K562 (cell line): ENCODE measurements around the gene MCEE. TPM values are rescaled to one million over a fixed set of nuclear protein-coding genes. Genes with fewer than 3 reads are reported as not detected.
A peak's percentile ranks its signal among the peaks of the same experiment; 100 is the strongest.

Experiments
- ATAC-seq: fragments of 200-7000 bp; cut with Tn5 transposase; 3 replicates; pipeline ENCODE4 v1.9.1; 2020; ENCODE audit warnings: moderate library complexity
- BruUV-seq: library from RNA; stranded (reverse); fragments of 400-500 nt; replicated peaks from 2 replicates; lab custom pipeline; 2021; lab: Mats Ljungman, UMichigan
- CTCF ChIA-PET: fragments of 300-600 bp; formaldehyde crosslinking; extraction: SDS; loops from one replicate; lab custom pipeline; 2021; ENCODE audit warnings: low intra/inter-chr PET ratio; lab: Yijun Ruan, JAX
- POLR2A ChIA-PET: fragments of 300-600, 350-650 bp; sonication (Branson Sonifier 250); formaldehyde crosslinking; extraction: SDS; loops from one replicate; lab custom pipeline; 2021; ENCODE audit warnings: antibody characterized with exemption, inconsistent platforms; lab: Yijun Ruan, JAX
- DNase-seq, 4 experiments: peaks; one replicate each; pipeline versions ENCODE4 v3.0.0 to v3.0.0-alpha.2; 2011 to 2018; ENCODE audit warnings: low spot score in 3 of 4, mixed read lengths in 3 of 4; ENCODE audit errors: extremely low read depth in 1 of 4
- FAIRE-seq: peaks from 2 replicates; lab custom pipeline; 2011; peaks lifted over from hg19 to GRCh38; lab: Jason Lieb, UNC
- H2AFZ ChIP-seq: 2 replicates; pipeline ENCODE4 v1.6.0; 2011; ENCODE audit warnings: low read depth, low read length, control low read depth, inconsistent platforms
- H3K27ac ChIP-seq: fragments of 200-600 bp; 3 replicates; pipeline ENCODE4 v1.8.0; 2011; ENCODE audit warnings: low read depth, mild to moderate bottlenecking, control low read depth, inconsistent platforms, low read length, moderate library complexity, mixed read lengths; ENCODE audit errors: extremely low read depth
- H3K27me3 ChIP-seq, 2 experiments: fragments of 300-600 bp in 1 of 2; 2 replicates in 1 of 2; 3 replicates in 1 of 2; pipeline versions ENCODE4 v1.6.0 to v1.8.0; 2011; ENCODE audit warnings: inconsistent platforms in 2 of 2, low read length in 2 of 2, mild to moderate bottlenecking in 1 of 2, mixed read lengths in 1 of 2, moderate library complexity in 1 of 2; ENCODE audit not compliant: control insufficient read depth in 2 of 2, insufficient read depth in 2 of 2
- H3K36me3 ChIP-seq: fragments of 300-600 bp; 3 replicates; pipeline ENCODE4 v1.8.0; 2011; ENCODE audit warnings: mild to moderate bottlenecking, low read length, inconsistent platforms; ENCODE audit not compliant: control insufficient read depth, insufficient read depth
- H3K4me1 ChIP-seq, 2 experiments: fragments of 200-600 bp in 1 of 2; replicated peaks in 1 of 2; 2 replicates in 1 of 2; 3 replicates in 1 of 2; pipeline versions ENCODE4 v1.5.1 to v1.8.0; 2011; ENCODE audit warnings: inconsistent platforms in 2 of 2, low read length in 2 of 2, mild to moderate bottlenecking in 1 of 2, mixed read lengths in 1 of 2, moderate library complexity in 1 of 2; ENCODE audit not compliant: control insufficient read depth in 2 of 2, insufficient read depth in 2 of 2
- H3K4me2 ChIP-seq: 2 replicates; pipeline ENCODE4 v1.6.1; 2011; ENCODE audit warnings: low read length, control low read depth, inconsistent platforms, mixed read lengths; ENCODE audit not compliant: insufficient read depth
- H3K4me3 ChIP-seq: fragments of 200-600 bp; sonication (generic), shearing (Covaris generic); 2 replicates; pipeline ENCODE4 v1.5.1; 2016; ENCODE audit warnings: control low read depth, inconsistent platforms
- H3K79me2 ChIP-seq: fragments of 200-600 bp; 3 replicates; pipeline ENCODE4 v1.8.0; 2011; ENCODE audit warnings: low read length, inconsistent platforms; ENCODE audit not compliant: control insufficient read depth, insufficient read depth
- H3K9ac ChIP-seq, 2 experiments: 2 replicates each; pipeline versions ENCODE4 v1.6.0 to v1.6.1; 2011; ENCODE audit warnings: low read depth in 2 of 2, low read length in 2 of 2, control low read depth in 1 of 2, inconsistent platforms in 1 of 2, mild to moderate bottlenecking in 1 of 2, mixed read lengths in 1 of 2; ENCODE audit not compliant: insufficient read depth in 1 of 2
- H3K9me1 ChIP-seq: one replicate; pipeline ENCODE4 v1.6.0; 2011; ENCODE audit warnings: inconsistent platforms, mild to moderate bottlenecking, low read length, moderate library complexity; ENCODE audit not compliant: control insufficient read depth, insufficient read depth
- H3K9me3 ChIP-seq: replicated peaks from 2 replicates; pipeline ENCODE4 v1.5.1; 2011; ENCODE audit warnings: low read depth, low read length, inconsistent platforms; ENCODE audit not compliant: control insufficient read depth, insufficient read depth
- H4K20me1 ChIP-seq: replicated peaks from 2 replicates; pipeline ENCODE4 v1.6.1; 2011; ENCODE audit warnings: low read length, inconsistent platforms, mixed read lengths; ENCODE audit not compliant: control insufficient read depth, insufficient read depth
- ELF2 ChIP-seq: fragments of 250-450 bp; sonication (Bioruptor Pico); IDR thresholded peaks from 2 replicates; pipeline ENCODE4 v1.5.0; 2021; ENCODE audit warnings: mild to moderate bottlenecking
- ETV6 ChIP-seq, 3 experiments: fragments of 150-350 bp in 1 of 3; sonication (generic) in 1 of 3; formaldehyde crosslinking in 1 of 3; IDR thresholded peaks; 2 replicates each; pipeline versions ENCODE4 v1.6.1 to v1.8.0; 2014 to 2022; ENCODE audit warnings: borderline replicate concordance in 2 of 3, low read depth in 2 of 3, antibody characterized with exemption in 1 of 3, low read length in 1 of 3, mild to moderate bottlenecking in 1 of 3, missing genetic modification reagents in 1 of 3
- IFI16 ChIP-seq: fragments of 250-450 bp; sonication (Bioruptor Pico); IDR thresholded peaks from 2 replicates; pipeline ENCODE4 v2.1.2; 2022; ENCODE audit warnings: mild to moderate bottlenecking, inconsistent platforms
- TAL1 ChIP-seq: fragments of 450-650 bp; IDR thresholded peaks from 2 replicates; pipeline ENCODE4 v1.6.1; 2016; ENCODE audit warnings: mild to moderate bottlenecking
- ZNF589 ChIP-seq: fragments of 200-800 bp; sonication (Bioruptor generic); IDR thresholded peaks from 2 replicates; pipeline ENCODE4 v1.6.1; 2016; ENCODE audit warnings: low read depth, missing genetic modification characterization, missing compliant biosample characterization
- WGBS: fragments of 100-300 bp; shearing (Covaris generic); methylation state at CpG from one replicate; pipeline ENCODE4 v1.1.6; 2016; ENCODE audit warnings: low coverage, mixed read lengths; ENCODE audit not compliant: insufficient coverage; ENCODE audit errors: missing lambda C conversion rate; 5-methylcytosine and 5-hydroxymethylcytosine counted together
- in situ Hi-C: fragments of 300-500 bp; cut with MboI; formaldehyde crosslinking; loops from 4 replicates; pipeline ENCODE4 v1.15.0; 2018; ENCODE audit warnings: inconsistent platforms, mixed read lengths
- intact Hi-C: fragments of 100-400 bp; cut with micrococcal nuclease; formaldehyde crosslinking; loops from 2 replicates; pipeline ENCODE4 v1.14.2; 2022
- polyA plus RNA-seq, 8 experiments: library from polyadenylated mRNA; depleted of rRNA in 4 of 8; stranded (reverse) in 5 of 8; unstranded in 3 of 8; fragments of >200 nt; fragmentation: Nextera tagmentation in 2 of 8; fragmentation: Illumina TruSeq in 1 of 8; extraction: Ambion mirVana in 2 of 8; extraction: Trizol in 1 of 8; gene quantifications; 2 replicates each; pipeline versions ENCODE4 v1.2.1 to v1.2.3, GENCODE V29; 2011 to 2014; ENCODE audit warnings: inconsistent platforms in 1 of 8, missing spikeins in 1 of 8
- total RNA-seq, 7 experiments: library from RNA; depleted of rRNA in 6 of 7; stranded (reverse); fragments of >200 nt in 6 of 7; fragmentation: Illumina TruSeq in 2 of 7; extraction: Trizol in 2 of 7; gene quantifications; 2 replicates each; pipeline versions ENCODE4 v1.2.1 to v1.2.3, GENCODE V29; 2011 to 2021; ENCODE audit warnings: low replicate concordance in 1 of 7

MCEE gene
- total and polyA plus RNA-seq, 9 of the 15 experiments (the other 6 are each of a cell fraction or from before 2014, with no cell fraction given), result 15.6 to 49.1 (median 24.5) TPM

GRCh38 chr2:71151620-71152019 is 21.6 kb upstream of the MCEE start:
- Histone ChIP-seq H2AFZ (no peak overlapping the region), H3K9ac (no peak overlapping the region), H3K9me3 (no peaks in the 10 kb centered on the region), H4K20me1 (peaks cover 12% of the 10 kb centered on the region; the same call in 1 of the 2 replicates), H3K27ac (no peak overlapping the region), H3K9me1 (no peaks in the 10 kb centered on the region), H3K4me1 (no peaks in the 10 kb centered on the region; a peak in 1 of 5 replicates), H3K4me2 (no peak overlapping the region), H3K27me3 (peaks cover 9 to 31% of the 10 kb centered on the region in 2 experiments; a peak in 4 of 5 replicates), H3K4me3 (no peak overlapping the region), H3K36me3 (peaks cover 40% of the 10 kb centered on the region; the same call in 2 of the 3 replicates), H3K79me2 (no peaks in the 10 kb centered on the region)
- POLR2A ChIA-PET, result interaction anchor here (0.6 to 1.5 kb wide), 2 partner anchors 21 to 276 kb away, joined by 3 read pairs; no protein-coding TSS in a partner anchor
- intact Hi-C loops (loop anchor here (10.0 kb wide), 1 partner anchor 147 kb away; no protein-coding TSS in a partner anchor), in situ Hi-C loops (no loop called here)
- no peak for TF ChIP-seq ELF2 (CRISPR knock-in tag)
- TF ChIP-seq ZNF589, result no peak
- TF ChIP-seq ETV6 (IDR thresholded peaks at IDR 0.05; ENCODE audit: borderline replicate concordance in 1 of 2, low read depth in 2 of 2, low read length in 1 of 2), result no peak
- TF ChIP-seq ETV6 (CRISPR knock-in tag; IDR thresholded peaks at IDR 0.05; ENCODE audit: borderline replicate concordance), result no peak
- no peak for TF ChIP-seq IFI16
- no peak for TF ChIP-seq TAL1
- CTCF ChIA-PET, result no interaction called here
- DNase-seq (no peak), FAIRE-seq (no peak), ATAC-seq (peak; percentile 16; the same call in 2 of the 3 replicates)
- WGBS, result 47% methylated on average over 1 of the region's 1 CpG
- BruUV-seq, result no TSS peak
